ENCODE results near the gene ELAPOR2. TPM values are rescaled to one million over a fixed set of nuclear protein-coding genes. Genes with fewer than 3 reads are reported as not detected.

The ELAPOR2 gene
- total RNA-seq, 1 donor from 2014 or later = 1.1 TPM

- Histone ChIP-seq H3K27me3 (no peaks in the 10 kb centered on the region), H3K4me1 (no peaks in the 10 kb centered on the region), H3K36me3 (no peaks in the 10 kb centered on the region), H3K27ac (no peak overlapping the region), H3K4me3 (no peak overlapping the region), H3K9me3 (no peaks in the 10 kb centered on the region)
- no peak for TF ChIP-seq CTCF (IDR thresholded peaks at IDR 0.05)
- DNase-seq (ENCODE audit: low spot score in 2 of 2) = no peak
- intact Hi-C loops (cut with DNase I) = no loop called here
These were observed 22.5 kb downstream of the ELAPOR2 start for GRCh38 chr7:87036985-87037384.

GRCh38 chr7:87032604-87033339 lies 26.7 kb downstream of the ELAPOR2 start:
- no peaks in the 10 kb centered on the region for H3K36me3 ChIP-seq
- H3K9me3 ChIP-seq = no peaks in the 10 kb centered on the region
- TF ChIP-seq CTCF (IDR thresholded peaks at IDR 0.05) = no peak
- intact Hi-C loops (cut with DNase I) = no loop called here
- H3K4me1 ChIP-seq = no peaks in the 10 kb centered on the region
- no peak overlapping the region for H3K4me3 ChIP-seq
- H3K27me3 ChIP-seq = no peaks in the 10 kb centered on the region
- DNase-seq (ENCODE audit: low spot score in 2 of 2) = no peak
- no peak overlapping the region for H3K27ac ChIP-seq

GRCh38 chr7:87029078-87029477 lies 30.4 kb downstream of the ELAPOR2 start:
- Histone ChIP-seq H3K27me3 (no peaks in the 10 kb centered on the region), H3K4me1 (no peaks in the 10 kb centered on the region)
- intact Hi-C loops (cut with DNase I) = no loop called here

GRCh38 chr7:87028636-87029035 lies 30.8 kb downstream of the ELAPOR2 start:
- no peak for DNase-seq (ENCODE audit: low spot score in 2 of 2)
- no peak overlapping the region for H3K27ac ChIP-seq
- intact Hi-C loops (cut with DNase I) = no loop called here
- no peaks in the 10 kb centered on the region for H3K9me3 ChIP-seq
- H3K4me1 ChIP-seq = no peaks in the 10 kb centered on the region
- H3K27me3 ChIP-seq = no peaks in the 10 kb centered on the region
- no peak for TF ChIP-seq CTCF (IDR thresholded peaks at IDR 0.05)
- no peak overlapping the region for H3K4me3 ChIP-seq
- no peaks in the 10 kb centered on the region for H3K36me3 ChIP-seq

More at GRCh38 chr7:87029078-87029477, 30.4 kb downstream of the ELAPOR2 start:
- no peak overlapping the region for H3K4me3 ChIP-seq
- H3K9me3 ChIP-seq = no peaks in the 10 kb centered on the region
- TF ChIP-seq CTCF (IDR thresholded peaks at IDR 0.05) = no peak
- H3K36me3 ChIP-seq = no peaks in the 10 kb centered on the region
- DNase-seq (ENCODE audit: low spot score in 2 of 2) = no peak
- H3K27ac ChIP-seq = no peak overlapping the region

GRCh38 chr7:87027900-87028299 lies 31.6 kb downstream of the ELAPOR2 start:
- Histone ChIP-seq H3K36me3 (no peaks in the 10 kb centered on the region), H3K9me3 (no peaks in the 10 kb centered on the region), H3K27ac (no peak overlapping the region), H3K4me3 (no peak overlapping the region), H3K4me1 (no peaks in the 10 kb centered on the region), H3K27me3 (no peaks in the 10 kb centered on the region)
- DNase-seq (ENCODE audit: low spot score in 2 of 2) = no peak
- no peak for TF ChIP-seq CTCF (IDR thresholded peaks at IDR 0.05)
- intact Hi-C loops (cut with DNase I) = no loop called here
